K562 (cell line): Measurements from ENCODE around the gene LCN1. TPM values are rescaled to one million over a fixed set of nuclear protein-coding genes. Genes with fewer than 3 reads are reported as not detected.

Experiments
- BMI1 ChIP-seq: fragments of 150-350 bp; IDR thresholded peaks from 2 replicates; pipeline ENCODE4 v1.6.1; 2014; ENCODE audit warnings: low read length
- CEBPB ChIP-seq: fragments of 450-650 bp; IDR thresholded peaks from 2 replicates; pipeline ENCODE4 v1.6.1; 2016; ENCODE audit warnings: missing genetic modification characterization, missing compliant biosample characterization
- CSDE1 ChIP-seq, 2 experiments: fragments of 450-650 bp; IDR thresholded peaks; 2 replicates each; pipeline ENCODE4 v1.6.1; 2016; ENCODE audit warnings: mild to moderate bottlenecking in 1 of 2
- DACH1 ChIP-seq: fragments of 450-650 bp; IDR thresholded peaks from 2 replicates; pipeline ENCODE4 v1.6.1; 2018; ENCODE audit not compliant: partially characterized antibody
- E2F6 ChIP-seq, 2 experiments: IDR thresholded peaks; 2 replicates each; pipeline ENCODE4 v1.6.1; 2011; ENCODE audit warnings: borderline replicate concordance in 1 of 2, control low read depth in 1 of 2, low read depth in 1 of 2, low read length in 1 of 2, mild to moderate bottlenecking in 1 of 2, mixed read lengths in 1 of 2, moderate library complexity in 1 of 2; ENCODE audit not compliant: insufficient read depth in 1 of 2, insufficient read length in 1 of 2, poor library complexity in 1 of 2, severe bottlenecking in 1 of 2; ENCODE audit errors: extremely low read depth in 1 of 2
- HDAC3 ChIP-seq: fragments of 450-650 bp; IDR thresholded peaks from 2 replicates; pipeline ENCODE4 v1.6.1; 2018; ENCODE audit warnings: borderline replicate concordance, mild to moderate bottlenecking, moderate library complexity; ENCODE audit not compliant: partially characterized antibody
- HNRNPL ChIP-seq: fragments of 200-400 bp; formaldehyde crosslinking; IDR thresholded peaks from 2 replicates; pipeline ENCODE4 v1.6.1; 2017; ENCODE audit warnings: low read depth, mild to moderate bottlenecking, low read length
- MIER1 ChIP-seq: fragments of 450-650 bp; IDR thresholded peaks from 2 replicates; pipeline ENCODE4 v1.6.1; 2016; ENCODE audit warnings: antibody characterized with exemption, mild to moderate bottlenecking, low read depth
- NKRF ChIP-seq: fragments of 450-650 bp; IDR thresholded peaks from 2 replicates; pipeline ENCODE4 v1.6.1; 2016; ENCODE audit warnings: borderline replicate concordance
- NUFIP1 ChIP-seq: fragments of 450-650 bp; IDR thresholded peaks from 2 replicates; pipeline ENCODE4 v1.6.1; 2018; ENCODE audit not compliant: partially characterized antibody
- PURB ChIP-seq: sonication (generic); formaldehyde crosslinking; IDR thresholded peaks from 2 replicates; pipeline ENCODE4 v1.9.0; 2021; ENCODE audit warnings: low read depth, mild to moderate bottlenecking, missing genetic modification reagents
- SAFB2 ChIP-seq: fragments of 200-400 bp; formaldehyde crosslinking; IDR thresholded peaks from 2 replicates; pipeline ENCODE4 v1.6.1; 2018; ENCODE audit warnings: borderline replicate concordance, low read length, low read depth, moderate library complexity; ENCODE audit not compliant: severe bottlenecking
- TAL1 ChIP-seq: fragments of 450-650 bp; IDR thresholded peaks from 2 replicates; pipeline ENCODE4 v1.6.1; 2016; ENCODE audit warnings: mild to moderate bottlenecking
- TEAD2 ChIP-seq: fragments of 450-650 bp; IDR thresholded peaks from 2 replicates; pipeline ENCODE4 v1.6.1; 2016; ENCODE audit warnings: missing genetic modification characterization, control low read depth, missing compliant biosample characterization
- ZBTB26 ChIP-seq: fragments of 450-650 bp; formaldehyde crosslinking; IDR thresholded peaks from 2 replicates; pipeline ENCODE4 v1.4.0; 2022; ENCODE audit warnings: missing genetic modification characterization
- ZNF766 ChIP-seq: fragments of 200-800 bp; sonication (Bioruptor generic); conservative IDR thresholded peaks from 2 replicates; pipeline ENCODE4 v1.6.1; 2016; ENCODE audit warnings: missing genetic modification characterization, missing compliant biosample characterization
- polyA plus RNA-seq, 8 experiments: library from polyadenylated mRNA; depleted of rRNA in 4 of 8; stranded (reverse) in 5 of 8; unstranded in 3 of 8; fragments of >200 nt; fragmentation: Nextera tagmentation in 2 of 8; fragmentation: Illumina TruSeq in 1 of 8; extraction: Ambion mirVana in 2 of 8; extraction: Trizol in 1 of 8; gene quantifications; 2 replicates each; pipeline versions ENCODE4 v1.2.1 to v1.2.3, GENCODE V29; 2011 to 2014; ENCODE audit warnings: inconsistent platforms in 1 of 8, missing spikeins in 1 of 8
- total RNA-seq, 7 experiments: library from RNA; depleted of rRNA in 6 of 7; stranded (reverse); fragments of >200 nt in 6 of 7; fragmentation: Illumina TruSeq in 2 of 7; extraction: Trizol in 2 of 7; gene quantifications; 2 replicates each; pipeline versions ENCODE4 v1.2.1 to v1.2.3, GENCODE V29; 2011 to 2021; ENCODE audit warnings: low replicate concordance in 1 of 7
- TF ChIP-seq, protein P1 (sequence below): fragments of 450-650 bp; formaldehyde crosslinking; IDR thresholded peaks from 2 replicates; pipeline ENCODE4 v1.4.0; 2020; ENCODE audit warnings: mild to moderate bottlenecking
- TF ChIP-seq, protein P2 (sequence below): fragments of 200-800 bp; sonication (Bioruptor generic); IDR thresholded peaks from 2 replicates; pipeline ENCODE4 v1.6.1; 2017; ENCODE audit warnings: missing genetic modification characterization, missing compliant biosample characterization
- TF ChIP-seq, protein P3 (sequence below): sonication (generic); formaldehyde crosslinking; IDR thresholded peaks from 2 replicates; pipeline ENCODE4 v1.8.0; 2022; ENCODE audit warnings: missing genetic modification reagents, mild to moderate bottlenecking, moderate library complexity, borderline replicate concordance

LCN1 gene
- total and polyA plus RNA-seq, 9 of the 15 experiments (the other 6 are each of a cell fraction or from before 2014, with no cell fraction given) = not detected

DNA sequence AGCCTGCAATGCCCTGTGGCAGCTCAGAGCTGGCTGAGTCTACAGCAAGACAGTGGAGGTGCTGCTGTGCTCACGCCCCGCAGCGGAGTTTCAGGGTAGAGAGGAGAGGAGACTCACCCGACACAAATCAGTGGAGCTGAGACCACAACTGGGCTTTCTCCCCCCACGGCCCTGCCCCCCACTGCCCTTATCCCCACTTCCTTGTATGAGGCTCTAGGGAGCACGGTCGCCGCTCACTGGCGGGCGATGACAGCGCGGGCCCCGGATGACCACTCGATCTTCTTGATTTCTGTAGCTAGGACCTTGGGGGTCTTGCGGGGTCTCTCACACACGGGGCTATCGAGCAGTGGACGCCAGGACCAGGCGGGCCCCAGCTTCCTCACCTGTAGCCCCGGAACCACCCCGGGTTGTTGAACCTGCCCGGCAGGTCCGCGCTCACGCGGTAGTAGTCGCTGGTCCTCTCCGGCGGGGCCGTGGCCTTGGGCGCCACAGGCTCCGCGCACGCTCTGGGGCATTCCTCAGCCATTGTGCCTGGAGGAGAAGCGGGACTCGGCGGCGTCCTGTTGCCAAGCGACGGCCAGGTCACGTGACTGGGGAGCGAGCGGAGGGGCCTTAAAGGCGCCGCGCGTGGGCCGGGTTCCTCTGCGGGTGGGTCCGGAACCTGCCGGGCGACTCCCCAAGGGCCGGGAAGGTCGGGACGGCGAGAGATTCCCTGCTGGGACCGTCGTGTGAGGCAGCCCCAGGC is 21.7 kb upstream of the LCN1 start (continued):
- TF ChIP-seq NUFIP1 (no peak), NKRF (peak; percentile 96), CEBPB (tag) (no peak), HNRNPL (no peak), SAFB2 (no peak), PURB (no peak), ZNF766 (CRISPR knock-in tag) (no peak), ZBTB26 (CRISPR knock-in tag) (no peak), BMI1 (peak; percentile 67; the same call in 1 of the 2 replicates), DACH1 (no peak), E2F6 (IDR thresholded peaks at IDR 0.05; ENCODE audit: borderline replicate concordance in 1 of 2, extremely low read depth in 1 of 2, insufficient read depth in 1 of 2, insufficient read length in 1 of 2, low read depth in 1 of 2, low read length in 1 of 2, poor library complexity in 1 of 2, severe bottlenecking in 1 of 2) (peak in 1 of 2 experiments; percentile 67), HDAC3 (no peak), CSDE1 (IDR thresholded peaks at IDR 0.05) (peak in 1 of 2 experiments; percentile 68; a peak in 1 of 4 replicates), TAL1 (no peak), TEAD2 (no peak), MIER1 (no peak)
- TF ChIP-seq, protein P1, sequence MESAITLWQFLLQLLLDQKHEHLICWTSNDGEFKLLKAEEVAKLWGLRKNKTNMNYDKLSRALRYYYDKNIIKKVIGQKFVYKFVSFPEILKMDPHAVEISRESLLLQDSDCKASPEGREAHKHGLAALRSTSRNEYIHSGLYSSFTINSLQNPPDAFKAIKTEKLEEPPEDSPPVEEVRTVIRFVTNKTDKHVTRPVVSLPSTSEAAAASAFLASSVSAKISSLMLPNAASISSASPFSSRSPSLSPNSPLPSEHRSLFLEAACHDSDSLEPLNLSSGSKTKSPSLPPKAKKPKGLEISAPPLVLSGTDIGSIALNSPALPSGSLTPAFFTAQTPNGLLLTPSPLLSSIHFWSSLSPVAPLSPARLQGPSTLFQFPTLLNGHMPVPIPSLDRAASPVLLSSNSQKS (CRISPR knock-in tag) = no peak
- TF ChIP-seq, protein P2, sequence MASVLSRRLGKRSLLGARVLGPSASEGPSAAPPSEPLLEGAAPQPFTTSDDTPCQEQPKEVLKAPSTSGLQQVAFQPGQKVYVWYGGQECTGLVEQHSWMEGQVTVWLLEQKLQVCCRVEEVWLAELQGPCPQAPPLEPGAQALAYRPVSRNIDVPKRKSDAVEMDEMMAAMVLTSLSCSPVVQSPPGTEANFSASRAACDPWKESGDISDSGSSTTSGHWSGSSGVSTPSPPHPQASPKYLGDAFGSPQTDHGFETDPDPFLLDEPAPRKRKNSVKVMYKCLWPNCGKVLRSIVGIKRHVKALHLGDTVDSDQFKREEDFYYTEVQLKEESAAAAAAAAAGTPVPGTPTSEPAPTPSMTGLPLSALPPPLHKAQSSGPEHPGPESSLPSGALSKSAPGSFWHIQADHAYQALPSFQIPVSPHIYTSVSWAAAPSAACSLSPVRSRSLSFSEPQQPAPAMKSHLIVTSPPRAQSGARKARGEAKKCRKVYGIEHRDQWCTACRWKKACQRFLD (CRISPR knock-in tag) = 0 out of 2 replicates have a peak, but pooled peaks have one; percentile 51
- TF ChIP-seq, protein P3, sequence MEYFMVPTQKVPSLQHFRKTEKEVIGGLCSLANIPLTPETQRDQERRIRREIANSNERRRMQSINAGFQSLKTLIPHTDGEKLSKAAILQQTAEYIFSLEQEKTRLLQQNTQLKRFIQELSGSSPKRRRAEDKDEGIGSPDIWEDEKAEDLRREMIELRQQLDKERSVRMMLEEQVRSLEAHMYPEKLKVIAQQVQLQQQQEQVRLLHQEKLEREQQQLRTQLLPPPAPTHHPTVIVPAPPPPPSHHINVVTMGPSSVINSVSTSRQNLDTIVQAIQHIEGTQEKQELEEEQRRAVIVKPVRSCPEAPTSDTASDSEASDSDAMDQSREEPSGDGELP (CRISPR knock-in tag) = peak; percentile 55; the same call in 1 of the 2 replicates
